Superior temporal gyrus (tissue), 1 donor: ENCODE measurements around the gene LRRC1.

Source experiments
- DNase-seq: peaks from one replicate; pipeline ENCODE4 v3.0.0-alpha.2; 2016; ENCODE audit errors: extremely low spot score

Gene LRRC1

GRCh38 chr6:53815381-53816119, 20.7 kb downstream of the LRRC1 start:
- DNase-seq: no peak

DNA sequence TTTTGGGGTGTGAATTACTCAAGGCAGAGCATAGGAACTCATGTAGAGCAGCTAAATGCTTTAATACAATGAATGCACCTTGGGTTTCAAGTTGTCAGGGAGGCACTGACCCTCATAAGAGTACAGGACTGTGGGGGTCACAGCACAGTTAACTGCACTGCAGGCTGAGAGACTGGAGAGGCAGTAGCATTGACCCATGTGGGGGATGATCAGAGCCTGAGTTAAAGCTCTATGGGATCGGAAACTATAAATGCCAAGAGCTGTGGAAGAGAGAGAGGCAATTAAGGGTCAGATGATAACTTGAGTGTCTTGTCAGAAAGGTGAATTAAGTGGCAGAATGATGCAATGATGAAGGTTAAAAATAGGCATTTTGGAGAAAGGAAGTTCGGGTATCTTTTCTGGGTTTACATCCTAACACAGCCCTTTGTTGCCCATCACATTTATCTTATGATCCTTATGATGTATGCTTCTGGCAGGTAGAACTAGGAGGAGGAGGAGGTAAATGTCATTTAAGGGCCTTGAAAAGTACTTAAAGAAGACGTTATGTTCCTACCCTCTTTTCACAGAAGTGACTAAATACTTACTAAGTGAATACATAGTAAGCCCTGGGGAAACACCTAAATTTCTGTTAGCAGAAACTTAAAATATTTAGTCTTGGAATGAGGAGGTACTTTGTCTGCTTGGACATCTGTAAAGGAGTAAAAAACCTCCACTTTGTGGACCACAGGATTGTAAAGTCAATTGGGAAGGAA, 24.2 kb downstream of the LRRC1 start:
- DNase-seq: no peak

DNA sequence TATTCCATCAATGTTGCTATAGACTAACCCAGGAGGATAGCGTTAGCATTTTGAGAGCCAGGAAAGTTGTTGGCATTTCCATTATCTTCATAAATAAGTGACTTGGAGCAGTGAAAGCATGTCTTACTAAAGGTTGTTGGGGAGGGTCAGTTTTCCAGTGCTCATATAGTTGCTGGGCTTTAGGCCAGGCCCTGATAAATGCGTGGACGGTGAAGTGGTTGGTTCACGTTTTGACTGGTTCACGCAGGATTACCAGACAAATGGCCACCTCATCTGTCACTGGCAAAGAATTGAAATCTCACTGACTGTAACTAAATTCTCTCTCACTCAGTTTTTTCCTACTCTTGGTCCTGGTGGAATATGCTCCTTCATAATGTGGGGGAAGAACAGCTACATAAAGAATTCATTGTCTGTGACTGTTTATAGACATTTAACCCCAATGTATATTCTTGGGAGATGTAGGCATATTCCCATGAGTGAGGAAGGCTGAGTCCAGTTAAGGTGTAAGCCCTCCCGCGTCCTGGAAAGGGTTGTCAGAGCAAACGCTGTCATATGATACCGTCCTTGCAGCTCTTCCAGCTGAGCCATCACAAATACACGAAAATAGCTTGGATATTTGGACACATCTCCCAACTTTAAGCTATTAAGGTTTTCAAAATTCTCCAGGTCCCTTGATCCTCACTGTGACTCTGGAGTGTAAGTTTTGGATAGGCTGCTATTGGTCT, 27.8 kb downstream of the LRRC1 start:
- DNase-seq: no peak

- no peak for DNase-seq
These were observed 29.9 kb downstream of the LRRC1 start for GRCh38 chr6:53824714-53825113.

GRCh38 chr6:53825532-53826321, 30.9 kb downstream of the LRRC1 start:
- DNase-seq: no peak

DNA sequence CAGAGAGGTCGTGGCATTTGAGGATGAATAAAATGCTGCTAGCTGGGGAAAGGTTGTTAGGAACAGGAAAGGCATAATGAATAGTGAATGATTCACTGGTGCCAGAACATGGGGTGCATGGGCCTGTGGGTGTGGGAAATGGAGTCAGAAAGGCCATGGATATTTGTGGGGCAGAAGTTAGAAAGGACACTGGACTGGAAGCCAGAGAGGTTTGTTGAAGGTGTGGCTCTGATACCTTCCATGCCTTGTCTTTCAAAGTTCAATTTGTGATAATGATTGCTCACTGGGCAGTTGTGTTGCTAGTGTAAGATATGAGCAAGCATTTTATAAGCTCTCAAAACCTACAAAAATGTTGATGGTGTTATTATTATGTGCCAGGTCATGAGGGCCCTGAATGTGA, 32.7 kb downstream of the LRRC1 start:
- DNase-seq: no peak

- DNase-seq: no peak
These were observed 33.4 kb downstream of the LRRC1 start for GRCh38 chr6:53828215-53828614.

DNA sequence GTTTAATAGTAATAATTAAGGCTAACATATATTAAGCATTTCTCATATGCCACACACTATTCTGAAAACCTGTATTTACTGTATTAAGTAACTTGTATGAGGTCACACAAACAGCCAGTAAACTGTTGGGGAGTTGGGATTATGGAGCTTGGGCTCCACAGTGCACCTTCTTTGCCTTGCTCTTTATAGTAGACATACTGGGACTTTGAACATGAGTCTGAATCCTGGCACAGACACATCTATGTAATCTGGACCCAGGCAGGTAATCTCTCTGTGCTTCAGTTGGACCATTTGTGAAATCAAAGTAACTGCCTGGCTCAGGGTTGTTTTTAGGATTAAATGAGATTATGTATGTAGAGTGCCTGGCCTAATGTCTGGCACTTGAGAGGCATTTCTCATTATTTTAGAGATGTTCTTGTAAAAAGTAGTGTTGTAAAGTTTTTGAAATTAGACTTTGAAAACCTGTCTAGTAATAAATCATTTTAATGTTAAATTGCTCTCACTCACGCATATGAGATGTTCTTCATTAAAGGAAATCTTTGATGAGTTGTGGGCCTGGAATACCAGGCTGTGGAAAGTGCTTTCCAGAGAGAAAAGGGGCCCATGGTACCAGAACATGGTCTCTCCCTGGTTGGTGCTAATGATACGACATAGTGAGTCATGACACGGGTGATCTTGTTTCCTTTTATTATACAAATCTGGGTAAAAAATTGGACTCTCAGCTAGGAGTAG, 34.3 kb downstream of the LRRC1 start:
- no peak for DNase-seq

DNA sequence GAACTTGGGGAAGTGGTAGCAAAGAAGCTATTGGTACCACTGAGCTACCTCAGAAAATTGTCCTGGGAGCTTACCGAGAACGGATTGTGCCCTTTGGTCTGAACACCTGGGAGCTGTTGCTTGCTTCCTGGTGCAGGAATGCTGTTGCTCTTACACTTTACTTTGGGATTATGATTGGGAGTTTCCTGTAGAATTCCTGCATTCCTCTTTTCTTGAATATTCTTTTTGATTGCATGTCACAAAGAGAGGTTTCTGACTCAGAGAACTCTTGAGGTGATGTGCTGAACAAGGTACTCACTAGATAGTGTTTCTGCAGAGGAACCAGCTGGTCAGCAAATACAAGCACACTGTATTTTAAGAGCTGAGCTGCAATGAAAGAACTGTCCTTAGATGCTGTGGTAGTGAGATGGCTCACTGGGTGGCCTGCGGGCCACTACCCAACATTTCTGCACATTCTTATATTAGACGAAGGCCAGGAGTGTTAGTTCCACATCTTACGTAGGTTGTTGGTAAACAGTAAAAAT, 35.0 kb downstream of the LRRC1 start:
- no peak for DNase-seq

GRCh38 chr6:53830366-53830765, 35.6 kb downstream of the LRRC1 start:
- DNase-seq: no peak

- DNase-seq: no peak
These were observed 36.5 kb downstream of the LRRC1 start for GRCh38 chr6:53831081-53831869.

DNA sequence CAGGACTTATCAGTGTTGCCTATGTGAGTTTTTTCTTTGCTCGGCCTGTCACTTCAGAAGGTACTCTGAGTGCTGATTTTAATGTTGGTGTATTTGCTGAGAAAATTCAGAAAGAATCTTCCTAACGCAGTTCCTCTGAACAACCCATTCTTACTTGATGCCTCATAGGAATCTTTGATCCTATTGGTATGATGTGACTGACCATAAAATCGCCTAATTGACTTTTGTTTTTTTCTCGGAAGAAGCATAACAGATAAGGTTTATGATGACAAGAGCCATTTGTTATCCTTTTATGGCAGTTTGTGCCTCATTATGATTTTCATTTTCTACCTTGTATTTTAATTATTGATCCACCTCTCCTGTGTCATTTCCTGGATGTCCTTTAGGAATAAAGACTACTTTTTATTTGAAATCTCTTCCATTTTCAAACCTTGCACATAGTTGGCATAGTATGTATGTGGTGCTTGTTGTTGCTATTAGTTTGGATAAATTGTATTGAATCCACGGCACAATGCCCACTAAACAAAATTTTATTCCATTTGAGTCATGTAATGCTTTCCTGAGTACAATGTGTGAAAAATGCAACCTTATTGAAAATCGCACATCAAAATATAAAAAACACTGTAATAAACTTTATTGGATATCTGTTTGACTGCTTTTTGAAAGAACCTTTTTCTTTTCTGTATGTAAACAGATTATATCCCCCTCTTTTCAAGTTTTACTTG, 37.3 kb downstream of the LRRC1 start:
- DNase-seq: no peak

DNA sequence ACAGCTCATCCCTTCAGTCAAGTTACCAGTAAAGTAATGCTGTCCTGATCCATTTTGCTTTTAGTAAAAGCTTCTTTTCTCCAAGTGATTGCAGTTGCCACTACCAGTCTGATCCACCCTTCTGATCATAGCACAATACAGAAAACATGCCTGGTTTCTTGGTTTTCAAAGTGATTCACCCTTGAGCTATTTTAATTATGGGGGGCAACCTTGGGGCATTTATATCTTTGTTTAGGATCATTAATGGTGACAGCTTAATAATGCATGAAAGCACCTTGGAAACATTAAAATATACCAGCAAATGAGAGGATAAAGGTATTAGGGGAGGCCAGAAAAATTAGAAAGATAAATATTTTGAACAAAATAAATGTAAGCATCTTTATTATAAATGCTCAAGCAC, 38.4 kb downstream of the LRRC1 start:
- no peak for DNase-seq

DNA sequence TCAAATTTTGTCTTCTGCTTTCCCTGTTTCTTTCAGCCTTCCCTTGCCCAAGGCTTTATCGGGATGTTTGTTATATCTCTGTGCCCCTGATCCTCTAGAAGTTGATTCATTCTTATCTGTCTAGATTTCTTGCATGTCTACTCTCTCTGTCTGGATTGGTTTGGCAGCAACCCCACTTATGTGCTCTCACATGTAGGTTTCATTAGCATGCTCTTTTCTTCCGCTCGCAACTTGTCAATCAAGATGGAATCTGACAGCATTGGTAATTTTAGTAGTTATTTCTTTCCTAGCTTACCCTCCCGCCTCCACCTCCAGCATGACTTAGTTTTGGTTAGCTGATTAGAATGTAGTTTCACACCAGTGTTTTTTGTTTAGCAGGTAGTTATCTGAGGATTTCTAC, 39.3 kb downstream of the LRRC1 start:
- DNase-seq: no peak

DNA sequence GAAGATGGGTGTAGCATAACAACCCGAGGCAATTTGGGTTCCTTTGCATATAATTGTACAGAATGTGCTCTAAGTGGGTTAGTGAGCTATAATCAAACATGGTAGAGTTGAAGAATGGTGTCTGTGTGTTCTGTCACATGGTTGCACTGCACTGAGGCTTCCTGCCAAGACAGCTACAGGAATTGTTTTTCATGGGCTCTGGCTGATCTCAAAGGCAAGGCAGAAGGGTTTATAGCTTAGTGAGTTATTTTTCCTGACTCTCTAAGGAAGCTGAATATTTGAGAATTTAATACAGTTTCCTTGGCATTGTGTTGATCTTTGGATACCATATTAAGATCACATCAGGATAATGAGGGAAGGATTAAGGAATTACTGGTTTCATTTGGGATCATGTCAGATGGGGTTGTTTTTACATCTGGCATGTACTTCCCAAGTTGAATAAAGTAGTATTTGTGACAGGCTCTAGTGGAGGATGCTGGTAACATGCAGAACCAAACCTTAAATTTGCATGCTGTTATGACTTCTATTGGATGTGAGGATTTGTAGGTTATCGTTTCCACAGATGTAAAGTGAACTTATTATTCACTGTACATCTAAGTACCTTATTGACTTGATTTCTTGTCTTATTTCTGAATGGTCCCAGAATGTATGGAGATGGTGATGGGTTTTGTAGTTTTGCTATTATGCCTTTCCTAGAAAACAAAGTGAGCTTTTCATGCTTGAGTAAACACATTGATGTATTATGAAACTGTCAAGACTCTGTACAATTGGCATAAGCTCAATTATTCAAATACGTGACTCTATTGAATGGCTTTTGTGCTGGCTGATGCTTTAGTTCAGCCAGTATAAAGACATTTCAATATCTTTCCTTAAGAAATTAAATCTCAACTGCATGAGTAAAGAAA, 43.3 kb downstream of the LRRC1 start:
- DNase-seq: peak; percentile 98

GRCh38 chr6:53840027-53840426, 45.2 kb downstream of the LRRC1 start:
- DNase-seq: no peak

GRCh38 chr6:53845280-53846195, 50.7 kb downstream of the LRRC1 start:
- no peak for DNase-seq
